SU-DHL-6 (cell line): ENCODE data around the gene LSP1.

ENCODE experiments used
- CTCF ChIP-seq: fragments of 200-600 bp; sonication (generic); IDR thresholded peaks from one replicate; pipeline ENCODE4 v1.5.1; 2017; ENCODE audit warnings: antibody characterized with exemption, mild to moderate bottlenecking, low read length, moderate library complexity; ENCODE audit not compliant: insufficient read depth, poor library complexity, severe bottlenecking
- EZH2phosphoT487 ChIP-seq: fragments of 200-600 bp; sonication (generic), shearing (Covaris generic); conservative IDR thresholded peaks from 2 replicates; pipeline ENCODE4 v1.6.1; 2018; ENCODE audit warnings: mild to moderate bottlenecking, antibody characterized with exemption, low read length, moderate library complexity, mixed read lengths

DNA sequence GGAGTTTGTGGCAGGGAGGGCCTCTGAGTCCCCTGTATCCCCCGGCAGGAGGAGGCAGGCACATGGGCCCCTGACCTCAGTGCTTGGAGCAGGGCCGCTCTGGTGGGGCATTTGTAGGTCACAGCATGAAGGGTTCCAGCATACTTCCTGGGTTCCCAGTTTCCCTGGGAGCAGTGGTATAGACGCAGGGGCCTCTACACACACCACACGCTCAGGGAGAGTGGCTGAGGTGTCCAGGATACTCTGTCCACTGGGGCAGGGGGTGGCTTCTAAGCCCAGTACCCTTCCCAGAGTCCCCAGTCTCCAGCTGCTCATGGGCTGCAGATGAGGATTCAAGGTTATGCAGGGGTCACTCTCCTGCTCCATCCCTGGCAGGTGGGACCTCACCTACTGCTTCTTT, 6.1 kb downstream of the LSP1 start:
- TF ChIP-seq CTCF (no peak), EZH2phosphoT487 (no peak)
